ENCODE measurements around the gene CRYBA4.

CRYBA4 gene

DNA sequence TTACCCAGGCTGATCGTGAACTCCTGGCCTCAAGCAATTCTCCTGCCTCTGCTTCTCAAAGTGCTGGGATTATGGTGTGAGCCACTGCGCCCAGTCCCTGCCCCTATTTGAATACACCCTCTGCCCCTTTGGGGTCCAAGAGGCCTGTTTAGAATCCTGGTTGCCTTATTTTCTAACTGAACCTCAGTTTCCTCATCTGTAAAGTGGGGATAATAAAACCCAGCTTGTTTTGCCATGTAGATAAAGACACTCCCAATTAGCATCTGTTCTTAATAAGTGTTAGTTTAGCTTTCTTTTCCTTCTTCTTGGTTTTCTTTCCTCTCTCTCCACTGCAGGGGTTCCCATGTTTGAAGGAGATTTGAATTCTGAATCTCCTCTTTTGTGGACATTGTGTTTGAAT lies 40.4 kb downstream of the CRYBA4 start:
- no peak for DNase-seq

DNA sequence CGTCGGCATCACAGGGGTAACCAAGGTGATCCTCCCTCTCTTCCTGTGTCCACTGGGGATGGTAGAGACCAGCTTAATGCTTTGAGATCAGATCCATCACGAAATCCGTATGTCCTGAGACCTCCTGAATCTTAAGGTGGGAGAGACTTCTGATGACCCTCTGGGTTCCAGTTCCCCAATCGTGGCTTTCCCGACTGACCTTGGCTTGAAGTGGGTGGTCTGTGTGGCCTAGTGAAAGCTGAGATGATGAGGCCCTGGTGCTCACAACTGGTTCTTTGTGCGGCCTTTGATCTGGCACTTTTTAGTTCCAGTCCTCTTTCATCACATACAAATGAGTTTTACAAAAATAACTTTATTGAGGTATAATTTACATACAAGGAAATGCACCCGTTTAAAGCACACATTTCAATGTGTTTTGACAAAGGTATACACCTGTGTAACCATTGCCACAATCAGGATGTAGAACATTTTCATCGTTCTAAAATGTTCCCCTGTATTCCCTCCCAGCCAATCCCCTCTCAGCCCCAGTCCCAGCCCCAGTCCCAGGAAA lies 41.7 kb downstream of the CRYBA4 start:
- DNase-seq = no peak

DNA sequence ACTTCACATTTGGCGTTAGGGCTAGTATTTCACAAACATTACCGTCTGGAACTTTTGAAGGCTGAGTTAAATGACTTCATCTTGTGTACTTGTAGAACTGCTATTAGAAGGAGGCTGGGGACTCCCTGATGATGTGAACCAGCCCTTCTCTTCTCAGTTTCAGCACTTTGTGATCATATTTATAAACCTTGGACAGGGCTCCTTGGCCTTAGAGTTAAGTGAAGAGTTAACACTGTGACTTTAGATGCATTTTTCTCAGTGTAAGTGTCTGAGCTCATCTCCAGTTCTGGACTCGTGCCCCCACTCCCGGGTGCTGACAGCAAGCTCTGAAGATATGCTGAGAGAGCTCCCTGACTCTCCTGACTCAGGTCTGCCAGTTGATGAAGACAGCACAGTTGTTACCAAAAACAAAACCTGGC lies 44.1 kb downstream of the CRYBA4 start:
- no peak for DNase-seq

DNA sequence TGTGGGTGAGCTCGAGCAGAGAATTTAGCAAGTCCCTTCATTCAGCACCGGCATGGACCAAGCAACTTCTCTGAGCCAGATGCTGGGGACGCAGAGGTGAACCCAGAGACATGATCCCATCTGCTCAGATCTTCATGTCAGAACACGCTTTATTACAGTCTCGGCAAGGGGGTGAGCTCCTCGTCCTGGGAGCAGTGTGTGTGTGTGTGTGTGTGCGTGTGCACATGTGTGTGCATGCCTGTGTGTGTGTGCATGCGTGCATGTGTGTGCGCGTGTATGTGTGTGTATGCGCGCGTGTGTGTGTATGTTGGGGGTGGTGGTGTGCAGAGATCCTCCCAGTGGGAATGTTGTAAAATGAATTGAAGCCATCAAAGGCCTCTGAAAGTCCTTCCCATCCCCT lies 45.4 kb downstream of the CRYBA4 start:
- DNase-seq = no peak

DNA sequence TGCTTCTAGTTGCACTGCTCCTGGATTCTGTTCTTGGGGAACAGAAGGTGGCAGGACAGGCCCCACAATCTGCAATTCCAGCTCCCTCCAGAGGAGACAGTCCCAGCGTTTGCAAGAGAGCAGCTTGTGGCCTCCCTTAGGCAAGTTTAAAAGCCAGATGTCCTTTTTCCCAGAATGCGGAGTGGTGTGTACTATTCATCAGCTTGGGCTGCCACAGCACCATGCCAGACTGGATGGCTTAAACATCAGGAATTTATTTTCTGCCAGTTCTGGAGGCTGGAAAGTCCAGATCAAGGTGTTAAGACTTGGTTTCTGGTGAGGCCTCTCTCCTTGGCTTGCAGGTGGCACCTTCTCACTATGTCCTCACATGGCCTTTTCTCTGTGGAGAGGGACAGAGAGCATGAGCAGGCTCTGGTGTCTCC lies 47.3 kb downstream of the CRYBA4 start:
- no peak for DNase-seq

DNA sequence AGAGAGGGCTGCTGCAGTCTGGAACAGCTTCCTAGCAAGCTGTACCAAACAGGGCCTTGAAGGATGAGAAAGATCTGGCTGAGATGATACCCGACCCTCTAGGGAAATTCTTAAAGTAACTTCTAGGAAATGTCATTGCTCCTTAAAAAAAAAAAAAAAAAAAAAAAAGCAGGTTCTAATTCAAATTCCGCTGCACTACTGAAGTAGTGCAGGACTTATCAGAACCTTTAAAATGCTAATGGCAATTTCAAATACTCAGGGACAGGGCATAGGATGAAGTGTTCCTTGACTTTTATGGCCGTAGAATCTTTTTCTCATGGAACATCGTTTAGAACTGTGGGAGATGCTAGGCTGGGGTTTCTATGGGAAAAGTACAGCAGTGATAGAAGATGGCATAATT lies 48.7 kb downstream of the CRYBA4 start:
- DNase-seq = no peak

DNA sequence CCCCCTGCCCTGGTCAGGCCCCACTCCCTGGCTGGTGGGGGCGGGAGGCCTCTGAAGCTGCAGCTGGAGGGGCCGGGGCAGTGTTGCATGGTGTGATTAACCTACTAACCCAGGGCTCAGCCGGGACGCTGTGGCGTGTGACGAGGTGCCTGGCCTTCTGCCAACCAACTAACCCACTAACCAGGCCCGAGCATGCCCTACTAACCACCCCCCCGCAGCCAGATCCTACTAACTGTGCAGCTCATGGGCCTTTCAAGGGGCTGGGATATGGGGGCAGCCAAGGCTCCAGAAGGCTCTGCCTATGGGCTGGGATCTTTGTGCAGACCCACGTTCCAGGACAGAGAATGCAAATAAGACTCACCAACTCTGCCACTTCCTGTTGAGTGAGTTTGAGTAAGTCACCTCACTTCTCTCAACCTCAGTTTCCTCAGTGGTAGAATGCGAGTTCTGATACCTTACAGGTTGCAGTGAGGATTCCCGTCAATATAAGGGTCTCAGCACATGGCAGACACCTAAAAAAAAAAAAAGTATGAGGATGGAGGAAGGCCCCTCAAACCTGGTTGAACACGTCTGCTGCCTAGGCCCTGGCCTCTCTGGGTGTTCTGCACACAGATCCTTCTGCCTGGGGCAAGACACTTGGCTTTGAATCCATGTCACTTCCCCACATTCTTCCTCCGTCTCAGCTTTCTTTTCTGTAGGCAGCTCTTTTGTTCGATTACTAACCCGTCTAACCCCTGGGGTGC lies 49.7 kb downstream of the CRYBA4 start:
- no peak for DNase-seq

DNA sequence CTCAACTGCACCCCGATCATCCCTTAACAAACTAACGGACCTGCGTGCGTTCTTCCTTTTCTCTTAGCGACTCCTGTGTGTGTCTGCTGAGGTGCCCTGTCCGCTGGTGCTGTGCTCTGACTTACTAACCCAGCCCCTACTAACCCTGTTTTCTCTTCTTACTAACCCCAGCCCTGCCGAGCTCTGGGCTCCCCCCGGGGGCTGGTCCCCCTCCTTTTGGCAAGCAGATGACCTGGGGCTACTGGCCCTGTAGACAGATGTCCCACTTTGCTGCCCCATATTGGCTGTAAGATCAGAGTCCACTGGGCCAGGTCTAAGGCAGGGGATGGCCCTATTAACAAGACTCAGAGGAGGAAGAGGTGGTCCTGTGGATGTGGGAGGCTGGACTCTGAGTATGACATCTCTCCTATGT lies 50.3 kb downstream of the CRYBA4 start:
- DNase-seq = no peak

DNA sequence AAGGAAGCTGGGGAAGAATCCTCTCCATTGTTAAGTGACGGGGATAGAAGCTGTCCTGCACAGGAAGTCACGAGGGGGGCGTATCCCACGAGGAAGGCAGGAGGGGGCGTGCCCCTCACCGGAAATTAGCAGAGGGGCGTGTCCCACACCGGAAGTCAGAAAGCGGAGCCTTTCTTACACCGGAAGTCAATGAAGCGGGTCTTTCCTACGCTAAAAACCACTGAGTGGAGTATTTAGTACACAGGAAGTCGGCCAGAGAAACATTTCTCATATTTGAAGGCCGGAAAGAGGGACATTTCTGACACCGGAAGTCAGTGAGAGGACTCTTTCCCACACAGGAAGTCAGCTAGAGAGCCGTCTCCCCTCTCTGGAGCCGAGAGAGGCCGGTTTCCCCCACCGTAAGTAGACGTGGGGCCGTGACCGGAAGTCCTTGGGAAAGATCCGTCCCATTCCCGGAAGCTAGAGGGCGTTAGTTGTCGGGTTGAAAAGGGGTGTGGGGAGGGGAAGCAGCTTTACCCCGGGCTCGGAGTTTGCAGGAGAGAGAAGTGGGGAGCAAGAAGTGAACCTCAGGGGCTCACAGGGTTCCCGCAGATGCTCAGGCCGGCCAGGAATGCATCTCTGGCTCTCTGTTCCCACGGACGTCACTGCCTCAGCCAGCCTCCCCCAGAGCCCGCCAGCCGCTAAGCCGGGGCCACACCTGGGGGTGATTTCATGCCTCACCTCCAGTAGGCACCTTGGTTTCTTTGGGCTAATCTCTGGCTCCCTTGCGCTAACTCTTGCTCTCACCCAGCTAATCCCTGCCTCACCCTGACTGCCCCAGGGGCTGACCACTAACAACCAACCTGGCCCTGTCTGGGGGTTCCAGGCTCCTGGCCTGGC lies 51.1 kb downstream of the CRYBA4 start:
- peak; percentile 95 for DNase-seq

DNA sequence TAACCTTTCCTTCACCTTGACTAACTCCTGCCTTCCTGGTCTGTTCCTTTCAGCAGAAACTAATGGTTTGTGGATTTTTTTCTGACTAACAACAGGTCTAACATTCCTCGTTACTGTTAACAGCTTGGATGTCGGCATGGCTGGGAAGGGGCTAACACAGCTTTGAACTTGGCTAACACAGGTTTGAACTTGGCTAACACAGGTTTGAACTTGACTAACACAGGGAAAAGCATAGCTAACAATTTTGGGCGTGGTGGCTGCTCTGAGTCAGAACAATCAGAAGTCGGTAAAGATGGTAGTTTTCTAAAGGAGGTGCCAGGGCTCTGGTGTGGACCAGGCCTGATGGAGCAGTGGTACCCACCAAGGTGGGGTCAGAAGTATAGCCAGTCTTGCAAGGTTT lies 51.7 kb downstream of the CRYBA4 start:
- no peak for DNase-seq

DNA sequence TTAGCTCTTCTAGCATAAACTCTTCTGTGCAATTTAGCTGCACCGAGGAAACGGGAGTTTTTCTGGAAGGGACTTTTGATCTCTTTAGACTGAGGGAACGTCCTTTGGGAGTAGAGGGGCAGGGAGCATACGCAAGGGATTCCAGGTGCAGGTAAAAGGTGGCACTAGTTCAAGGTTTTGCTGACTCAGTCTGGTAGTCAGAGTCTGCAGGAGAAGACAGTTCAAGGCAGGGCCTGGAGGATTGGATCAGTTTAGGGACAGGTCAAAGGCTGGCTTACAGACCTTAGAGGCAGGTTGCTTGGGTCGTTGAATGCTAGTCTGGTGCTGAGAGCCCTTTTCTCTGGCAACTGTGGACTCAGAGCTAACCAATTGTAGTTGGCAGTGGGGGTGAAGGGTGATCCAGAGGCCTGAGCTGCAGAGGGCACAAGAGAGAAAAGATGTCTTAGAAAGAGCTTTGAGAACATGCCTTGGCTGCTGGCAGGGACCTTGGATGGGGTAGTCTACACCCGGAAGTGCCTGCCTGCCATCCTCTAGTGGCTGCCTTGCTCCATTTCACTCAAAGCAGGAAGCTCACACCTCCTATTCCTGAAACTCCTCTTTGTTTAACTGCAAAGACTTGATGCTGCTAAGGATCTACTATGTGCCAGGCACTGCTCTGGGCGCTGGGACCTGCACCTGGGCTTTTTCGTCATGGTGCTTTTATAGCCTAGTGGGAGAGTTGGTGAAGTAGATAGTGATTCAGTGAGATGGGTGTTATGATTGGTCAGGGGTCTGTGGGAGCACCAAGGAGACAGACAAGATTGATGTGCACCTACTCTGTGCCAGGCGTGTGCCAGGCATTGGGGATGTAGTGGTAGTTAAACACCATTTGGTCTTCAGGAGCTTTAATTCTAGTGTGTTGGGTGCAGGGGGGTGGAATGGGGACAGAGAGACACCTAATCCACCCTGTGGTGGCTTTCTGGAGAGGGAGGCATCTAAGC lies 52.7 kb downstream of the CRYBA4 start:
- no peak for DNase-seq

DNA sequence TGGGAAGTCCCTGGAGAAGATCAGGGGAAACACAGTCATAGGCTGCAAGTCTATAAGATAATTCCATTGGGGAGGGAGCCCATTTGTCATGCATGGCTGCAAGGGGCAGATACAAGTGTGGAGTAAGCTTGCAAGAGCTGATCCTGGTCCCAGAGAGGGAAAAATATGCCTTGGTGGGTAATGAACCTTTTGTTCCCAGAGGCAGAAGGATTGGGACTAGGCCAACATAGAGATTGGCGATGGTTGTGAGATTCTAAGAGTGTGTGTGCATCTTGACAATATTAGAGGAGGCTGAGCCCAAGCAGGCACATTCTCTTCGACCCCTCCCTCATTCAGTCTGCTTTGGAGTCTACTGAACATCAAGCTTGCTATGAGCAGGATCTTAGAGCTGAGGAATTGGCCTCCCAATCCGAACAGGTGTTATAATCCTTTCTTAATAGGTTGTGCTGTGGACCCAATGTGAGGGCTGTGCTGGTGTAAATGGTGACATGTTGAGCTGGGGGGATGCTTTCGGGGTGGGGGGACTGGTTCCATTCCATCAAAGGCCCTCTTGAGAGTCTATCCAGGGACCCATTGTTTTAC lies 54.0 kb downstream of the CRYBA4 start:
- DNase-seq = no peak

DNA sequence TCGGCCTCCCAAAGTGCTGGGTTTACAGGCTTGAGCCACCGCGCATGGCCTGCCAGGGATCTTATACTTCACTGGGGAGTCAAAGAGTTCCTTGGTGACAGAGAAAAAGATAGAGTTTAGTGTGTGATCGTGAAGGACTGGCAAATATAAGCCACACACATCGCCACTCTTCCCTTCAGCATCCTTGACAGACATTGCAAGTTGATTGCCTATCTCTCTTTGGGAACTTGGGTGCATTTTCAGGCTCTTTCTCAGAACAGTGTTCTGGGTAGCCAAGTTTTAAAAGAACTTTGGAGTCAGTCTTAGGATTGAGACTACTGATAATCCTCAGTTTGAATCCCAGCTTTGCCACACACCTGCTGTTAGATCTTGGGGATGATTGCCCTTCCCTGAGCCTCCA lies 55.5 kb downstream of the CRYBA4 start:
- no peak for DNase-seq

DNA sequence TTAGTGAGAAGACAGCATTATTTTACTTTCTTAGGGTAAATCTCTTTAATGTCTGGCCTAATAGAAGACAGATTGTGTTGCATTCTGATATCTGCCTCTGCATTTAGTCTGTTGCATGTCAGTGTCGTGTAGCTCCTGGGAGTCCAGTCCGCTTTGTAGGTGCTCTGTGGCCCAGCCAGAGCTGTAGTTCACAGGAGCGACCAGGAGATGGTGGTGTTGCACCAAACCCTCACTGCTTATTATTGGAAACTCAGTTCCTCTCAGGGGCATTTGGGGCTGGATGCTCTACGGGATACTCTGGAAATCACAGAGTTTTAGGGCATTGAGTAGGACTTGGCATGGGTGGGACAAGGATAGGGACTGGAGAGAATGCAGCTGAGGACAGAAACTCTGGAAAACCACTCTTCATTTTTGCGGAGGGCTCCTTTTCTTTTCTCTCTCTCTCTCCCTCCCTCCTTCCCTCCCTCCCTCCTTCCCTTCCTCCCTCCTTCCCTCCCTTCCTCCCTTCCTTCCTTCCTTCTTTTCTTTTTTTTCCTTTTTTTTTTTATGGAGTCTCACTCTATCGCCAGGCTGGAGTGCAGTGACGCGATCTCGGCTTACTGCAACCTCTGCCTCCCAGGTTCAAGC lies 57.4 kb downstream of the CRYBA4 start:
- peak; percentile 64 for DNase-seq

Measured in NCI-H1092 treated with DMSO at 0.1 percent for 48 hours (cell line).